HCT116 (cell line): ENCODE data around the gene CPT1A. TPM values are rescaled to one million over a fixed set of nuclear protein-coding genes. Genes with fewer than 3 reads are reported as not detected.

ENCODE experiments used
- ATAC-seq: fragments of 200-7000 bp; cut with Tn5 transposase; 2 replicates; pipeline ENCODE4 v1.9.1; 2020; ENCODE audit warnings: mild to moderate bottlenecking, moderate library complexity
- BruUV-seq: library from RNA; stranded (reverse); fragments of 400-500 nt; replicated peaks from 2 replicates; lab custom pipeline; 2021; lab: Mats Ljungman, UMichigan
- CTCF ChIA-PET: fragments of 300-600 bp; sonication (Branson Sonifier 250); formaldehyde crosslinking; loops from one replicate; lab custom pipeline; 2021; ENCODE audit warnings: antibody characterized with exemption; lab: Charles Lee
- POLR2A ChIA-PET: fragments of 300-600, 350-600 bp; sonication (Branson Sonifier 250); formaldehyde crosslinking; loops from one replicate; lab custom pipeline; 2021; ENCODE audit warnings: antibody characterized with exemption; lab: Charles Lee
- RAD21 ChIA-PET, 2 experiments: fragments of 300-600 bp; sonication (Branson Sonifier 250); formaldehyde crosslinking; loops; one replicate each; lab custom pipeline; 2023; ENCODE audit warnings: low total read pairs in 2 of 2; ENCODE audit not compliant: uncharacterized antibody in 2 of 2, unreplicated experiment in 2 of 2, low non-redundant PET in 1 of 2; lab: Charles Lee
- DNase-seq: peaks from one replicate; pipeline ENCODE4 v3.0.0-alpha.2; 2010; ENCODE audit warnings: low read depth, low spot score
- H2AFZ ChIP-seq: fragments of 200-600 bp; shearing (Covaris generic), sonication (generic); 2 replicates; pipeline ENCODE4 v1.6.1; 2017; ENCODE audit warnings: low read depth, mixed run types, mixed read lengths, antibody characterized with exemption, low read length; ENCODE audit not compliant: poor library complexity, severe bottlenecking
- H3K27ac ChIP-seq: 2 replicates; pipeline ENCODE4 v1.5.1; 2012; ENCODE audit warnings: low read depth, low read length
- H3K27me3 ChIP-seq: fragments of 200-600 bp; sonication (generic); 2 replicates; pipeline ENCODE4 v1.6.1; 2016; ENCODE audit warnings: mixed run types, low read length, mixed read lengths; ENCODE audit not compliant: insufficient read depth
- H3K36me3 ChIP-seq, 2 experiments: fragments of 200-500 bp in 1 of 2; fragments of 200-600 bp in 1 of 2; sonication (Bioruptor generic) in 1 of 2; sonication (generic) in 1 of 2; 2 replicates each; pipeline versions ENCODE4 v1.5.1 to v1.6.1; 2014 to 2016; ENCODE audit warnings: low read length in 2 of 2, inconsistent platforms in 1 of 2, mixed read lengths in 1 of 2, mixed run types in 1 of 2; ENCODE audit not compliant: insufficient read depth in 2 of 2, control insufficient read depth in 1 of 2
- H3K4me1 ChIP-seq, 2 experiments: fragments of 200-600 bp in 1 of 2; sonication (generic) in 1 of 2; 2 replicates each; pipeline versions ENCODE4 v1.5.1 to v1.6.1; 2012 to 2017; ENCODE audit warnings: low read length in 2 of 2, inconsistent platforms in 1 of 2, mild to moderate bottlenecking in 1 of 2, mixed read lengths in 1 of 2, mixed run types in 1 of 2, moderate library complexity in 1 of 2; ENCODE audit not compliant: insufficient read depth in 2 of 2, control insufficient read depth in 1 of 2
- H3K4me2 ChIP-seq: fragments of 200-600 bp; sonication (generic); 2 replicates; pipeline ENCODE4 v1.6.1; 2017; ENCODE audit warnings: mixed run types, low read length, mixed read lengths
- H3K4me3 ChIP-seq, 2 experiments: fragments of 200-600 bp in 1 of 2; sonication (generic) in 1 of 2; replicated peaks in 1 of 2; 2 replicates each; pipeline ENCODE4 v1.5.1; 2011 to 2016; ENCODE audit warnings: low read length in 2 of 2, control low read depth in 1 of 2, low read depth in 1 of 2, mild to moderate bottlenecking in 1 of 2, mixed read lengths in 1 of 2, mixed run types in 1 of 2
- H3K79me2 ChIP-seq: fragments of 200-600 bp; sonication (generic); 2 replicates; pipeline ENCODE4 v1.6.1; 2017; ENCODE audit warnings: mild to moderate bottlenecking, mixed run types, low read length, moderate library complexity, mixed read lengths; ENCODE audit not compliant: insufficient read depth
- H3K9ac ChIP-seq: fragments of 200-600 bp; sonication (generic); 2 replicates; pipeline ENCODE4 v1.6.1; 2016; ENCODE audit warnings: low read length, mixed read lengths
- H3K9me2 ChIP-seq: fragments of 200-600 bp; sonication (generic), shearing (Covaris generic); 2 replicates; pipeline ENCODE4 v1.6.1; 2017; ENCODE audit warnings: mixed run types, mild to moderate bottlenecking, moderate library complexity; ENCODE audit not compliant: insufficient read depth
- H3K9me3 ChIP-seq, 2 experiments: fragments of 200-500 bp in 1 of 2; fragments of 200-600 bp in 1 of 2; sonication (Bioruptor generic) in 1 of 2; sonication (generic) in 1 of 2; 2 replicates each; pipeline ENCODE4 v1.6.1; 2014 to 2017; ENCODE audit warnings: low read length in 2 of 2, mixed read lengths in 2 of 2, inconsistent platforms in 1 of 2, low read depth in 1 of 2, mild to moderate bottlenecking in 1 of 2, mixed run types in 1 of 2, moderate library complexity in 1 of 2; ENCODE audit not compliant: control insufficient read depth in 1 of 2, insufficient read depth in 1 of 2
- H4K20me1 ChIP-seq: fragments of 200-600 bp; sonication (generic), shearing (Covaris generic); 2 replicates; pipeline ENCODE4 v1.6.1; 2017; ENCODE audit warnings: mixed run types, mild to moderate bottlenecking, moderate library complexity; ENCODE audit not compliant: insufficient read depth
- CBX3 ChIP-seq: IDR thresholded peaks from 2 replicates; pipeline ENCODE4 v1.6.1; 2012; ENCODE audit warnings: low read depth
- EZH2phosphoT487 ChIP-seq: fragments of 200-600 bp; IDR thresholded peaks from 2 replicates; pipeline ENCODE4 v1.6.1; 2018; ENCODE audit warnings: antibody characterized with exemption, borderline replicate concordance
- RAD21 ChIP-seq: IDR thresholded peaks from 2 replicates; pipeline ENCODE4 v1.6.1; 2012; ENCODE audit warnings: low read depth, mild to moderate bottlenecking
- SIN3A ChIP-seq: IDR thresholded peaks from 2 replicates; pipeline ENCODE4 v1.6.1; 2012; ENCODE audit warnings: low read depth
- SRF ChIP-seq: IDR thresholded peaks from 2 replicates; pipeline ENCODE4 v1.6.1; 2012; ENCODE audit warnings: low read depth
- TCF7L2 ChIP-seq: IDR thresholded peaks from 2 replicates; pipeline ENCODE4 v1.7.0; 2011; ENCODE audit warnings: borderline replicate concordance, inconsistent platforms; ENCODE audit not compliant: insufficient read depth, insufficient read length; ENCODE audit errors: extremely low read depth
- YY1 ChIP-seq: IDR thresholded peaks from 2 replicates; pipeline ENCODE4 v1.6.1; 2011; ENCODE audit warnings: low read length, low read depth, moderate library complexity, mild to moderate bottlenecking; ENCODE audit not compliant: insufficient replicate concordance; ENCODE audit errors: extremely low read depth
- ZBTB33 ChIP-seq: IDR thresholded peaks from 2 replicates; pipeline ENCODE4 v1.6.1; 2011; ENCODE audit warnings: mild to moderate bottlenecking, low read length, moderate library complexity; ENCODE audit not compliant: insufficient replicate concordance; ENCODE audit errors: extremely low read depth
- intact Hi-C: fragments of 100-400 bp; cut with micrococcal nuclease; formaldehyde crosslinking; loops from 2 replicates; pipeline ENCODE4 v1.10.0; 2022
- total RNA-seq: library from RNA; stranded (reverse); gene quantifications from one replicate; pipeline ENCODE4 v1.2.1, GENCODE V29; 2021; ENCODE audit not compliant: unreplicated experiment

The CPT1A gene
- total RNA-seq, 1 experiment from 2014 or later = 54.4 TPM

- no peak overlapping the region for H3K4me2 ChIP-seq
- no peak overlapping the region for H3K27ac ChIP-seq
- no peaks in the 10 kb centered on the region for H3K27me3 ChIP-seq
- no peaks in the 10 kb centered on the region for H3K9me2 ChIP-seq
- no peak overlapping the region for H3K4me3 ChIP-seq
- peaks cover 8% of the 10 kb centered on the region; the same call in 1 of the 2 replicates for H3K79me2 ChIP-seq
- no peak for TF ChIP-seq RAD21
- TF ChIP-seq CBX3 = no peak
- no peak for TF ChIP-seq ZBTB33
- TF ChIP-seq EZH2phosphoT487 = no peak
- no peak for TF ChIP-seq SRF
- TF ChIP-seq TCF7L2 = no peak
- TF ChIP-seq SIN3A = no peak
- TF ChIP-seq YY1 = no peak
- TF ChIP-seq, all 23 proteins: peak for 0
- H3K9me3 ChIP-seq = no peaks in the 10 kb centered on the region
- no peaks in the 10 kb centered on the region for H4K20me1 ChIP-seq
- no peak for ATAC-seq
- CTCF ChIA-PET = interaction anchor here (1.2 kb wide), 1 partner anchor 20 kb away, joined by 3 read pairs; no protein-coding TSS in a partner anchor
- H3K4me1 ChIP-seq = no peaks in the 10 kb centered on the region; a peak in 1 of 4 replicates
- DNase-seq = no peak
- RAD21 ChIA-PET = no interaction called here
- no peaks in the 10 kb centered on the region for H3K36me3 ChIP-seq
- POLR2A ChIA-PET = no interaction called here
- no peak overlapping the region for H2AFZ ChIP-seq
- no peak overlapping the region for H3K9ac ChIP-seq
- no TSS peak for BruUV-seq
- intact Hi-C loops = no loop called here
These were observed 23.5 kb downstream of the CPT1A start for GRCh38 chr11:68818181-68818580.
